Effector memory CD4-positive, alpha-beta T cell (primary cell): Measurements from ENCODE around the gene ZCCHC18.
A peak's percentile ranks its signal among the peaks of the same experiment; 100 is the strongest.

Experiments
- DNase-seq, 3 donors: peaks; one replicate each; pipeline ENCODE4 v3.0.0-alpha.2; 2020
- H3K27ac ChIP-seq: 2 replicates; pipeline ENCODE4 v1.7.0; 2013; ENCODE audit warnings: mild to moderate bottlenecking, low read length, moderate library complexity; ENCODE audit not compliant: insufficient read depth, poor library complexity, severe bottlenecking
- H3K27me3 ChIP-seq: replicated peaks from 2 replicates; pipeline ENCODE4 v1.7.0; 2013; ENCODE audit warnings: mild to moderate bottlenecking, low read length; ENCODE audit not compliant: insufficient read depth, control insufficient read depth, poor library complexity, severe bottlenecking
- H3K36me3 ChIP-seq: 2 replicates; pipeline ENCODE4 v1.7.0; 2013; ENCODE audit warnings: mild to moderate bottlenecking, low read length, moderate library complexity; ENCODE audit not compliant: control insufficient read depth, insufficient read depth
- H3K4me1 ChIP-seq: 2 replicates; pipeline ENCODE4 v1.7.0; 2013; ENCODE audit warnings: low read length, mild to moderate bottlenecking; ENCODE audit not compliant: control insufficient read depth, insufficient read depth, poor library complexity, severe bottlenecking
- H3K4me3 ChIP-seq: 2 replicates; pipeline ENCODE4 v1.7.0; 2013; ENCODE audit warnings: low read length, low read depth, mild to moderate bottlenecking; ENCODE audit not compliant: insufficient read depth, poor library complexity, severe bottlenecking
- H3K9me3 ChIP-seq: 2 replicates; pipeline ENCODE4 v1.7.0; 2013; ENCODE audit warnings: mild to moderate bottlenecking, low read length, moderate library complexity; ENCODE audit not compliant: control insufficient read depth

ZCCHC18 gene

DNA sequence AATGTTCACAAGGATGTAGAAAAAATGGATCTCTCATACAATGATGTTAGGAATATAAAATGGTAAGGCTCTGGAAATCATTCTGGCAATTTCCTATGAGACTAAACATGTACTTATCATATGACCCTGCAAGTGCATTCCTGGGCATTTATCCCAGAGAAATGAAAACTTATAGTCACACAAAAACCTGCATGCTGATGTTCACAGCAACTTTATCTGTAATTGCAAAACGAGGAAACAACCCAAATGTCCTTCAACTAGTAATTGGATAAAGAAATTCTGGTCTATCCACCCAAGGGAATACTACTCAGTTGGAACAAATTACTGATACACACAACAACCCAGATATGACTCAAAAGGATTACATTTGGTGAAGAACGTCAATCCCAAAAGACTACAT lies 14.5 kb downstream of the ZCCHC18 start:
- Histone ChIP-seq H3K36me3 (no peaks in the 10 kb centered on the region), H3K4me1 (peaks cover 3% of the 10 kb centered on the region), H3K27ac (no peak overlapping the region), H3K27me3 (no peaks in the 10 kb centered on the region), H3K4me3 (no peak overlapping the region), H3K9me3 (no peaks in the 10 kb centered on the region)
- DNase-seq, result no peak

DNA sequence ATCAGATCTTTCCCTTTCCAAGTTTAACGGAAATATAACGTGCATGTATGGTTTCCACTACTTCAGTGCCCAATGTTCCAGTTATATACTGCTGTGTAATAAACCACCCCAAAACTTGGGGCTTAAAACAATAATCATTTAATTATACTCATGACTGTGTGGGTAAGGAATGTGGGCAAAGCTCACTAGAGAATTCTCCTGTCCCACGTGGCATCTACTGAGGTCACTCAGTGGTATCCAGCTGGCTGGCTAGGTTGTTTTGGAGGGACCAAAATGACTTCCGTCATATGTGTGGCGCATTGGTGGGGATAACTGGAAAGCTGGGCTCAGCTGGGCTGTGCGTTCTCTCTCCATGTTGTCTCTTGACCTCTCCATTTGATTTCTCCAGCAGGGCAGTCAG lies 18.5 kb downstream of the ZCCHC18 start:
- DNase-seq, result no peak
- Histone ChIP-seq H3K27me3 (no peaks in the 10 kb centered on the region), H3K9me3 (no peaks in the 10 kb centered on the region), H3K27ac (no peak overlapping the region), H3K4me1 (no peaks in the 10 kb centered on the region), H3K36me3 (no peaks in the 10 kb centered on the region), H3K4me3 (no peak overlapping the region)

DNA sequence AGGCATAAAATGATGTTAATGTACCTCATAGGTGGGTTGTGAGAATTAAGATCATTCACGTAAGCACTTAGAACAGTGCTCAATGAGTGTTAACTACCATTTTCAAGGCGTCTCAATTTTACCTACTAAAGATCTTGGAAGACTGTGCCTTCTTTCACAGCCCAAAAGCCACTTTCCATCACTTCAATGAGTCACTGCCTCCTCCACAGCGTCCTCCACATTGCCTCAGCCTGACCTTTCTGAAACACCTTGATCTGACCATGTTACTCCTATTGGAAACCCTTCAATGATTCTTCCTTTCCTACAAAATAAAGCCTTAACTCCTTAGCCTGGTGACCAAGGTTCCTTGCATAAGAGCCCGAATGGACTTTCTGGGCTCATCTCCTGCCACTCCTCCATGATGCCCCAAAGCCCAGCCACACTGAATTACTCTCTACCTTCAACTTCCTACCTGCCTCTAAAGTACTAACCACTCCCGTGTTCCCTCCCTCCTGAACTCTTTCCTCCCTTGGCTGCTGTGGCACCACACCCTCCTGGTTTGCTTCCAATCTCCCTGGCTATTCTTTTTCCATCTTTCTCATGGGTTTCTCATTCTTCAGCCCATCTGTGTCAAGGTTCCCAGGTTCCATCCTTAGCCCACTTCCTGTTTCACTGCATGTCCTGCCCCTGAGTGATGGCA lies 22.4 kb downstream of the ZCCHC18 start:
- H3K36me3 ChIP-seq, result no peaks in the 10 kb centered on the region
- no peak overlapping the region for H3K27ac ChIP-seq
- no peak for DNase-seq
- H3K27me3 ChIP-seq, result no peaks in the 10 kb centered on the region
- H3K4me3 ChIP-seq, result no peak overlapping the region
- H3K9me3 ChIP-seq, result no peaks in the 10 kb centered on the region
- H3K4me1 ChIP-seq, result no peaks in the 10 kb centered on the region

DNA sequence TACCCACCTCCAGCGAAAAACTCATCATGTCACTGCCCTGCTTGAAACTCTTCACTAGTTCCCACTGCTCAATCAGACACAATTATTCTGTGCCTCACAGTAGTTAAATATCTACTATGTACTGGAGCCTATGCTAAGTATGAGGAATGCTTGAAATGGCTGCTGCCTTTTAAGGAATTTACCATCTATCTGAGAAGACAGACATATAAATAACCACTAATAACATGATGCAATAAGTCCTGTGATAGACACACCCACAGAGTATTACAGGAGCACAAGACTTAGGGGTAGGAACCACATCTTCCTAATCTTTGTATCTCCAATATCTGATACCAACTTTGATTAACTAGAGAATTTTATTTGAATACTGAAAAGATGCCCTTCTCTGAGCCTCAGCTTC lies 23.4 kb downstream of the ZCCHC18 start:
- Histone ChIP-seq H3K36me3 (no peaks in the 10 kb centered on the region), H3K9me3 (no peaks in the 10 kb centered on the region), H3K27me3 (no peaks in the 10 kb centered on the region), H3K27ac (no peak overlapping the region), H3K4me1 (no peaks in the 10 kb centered on the region), H3K4me3 (no peak overlapping the region)
- DNase-seq, result no peak

DNA sequence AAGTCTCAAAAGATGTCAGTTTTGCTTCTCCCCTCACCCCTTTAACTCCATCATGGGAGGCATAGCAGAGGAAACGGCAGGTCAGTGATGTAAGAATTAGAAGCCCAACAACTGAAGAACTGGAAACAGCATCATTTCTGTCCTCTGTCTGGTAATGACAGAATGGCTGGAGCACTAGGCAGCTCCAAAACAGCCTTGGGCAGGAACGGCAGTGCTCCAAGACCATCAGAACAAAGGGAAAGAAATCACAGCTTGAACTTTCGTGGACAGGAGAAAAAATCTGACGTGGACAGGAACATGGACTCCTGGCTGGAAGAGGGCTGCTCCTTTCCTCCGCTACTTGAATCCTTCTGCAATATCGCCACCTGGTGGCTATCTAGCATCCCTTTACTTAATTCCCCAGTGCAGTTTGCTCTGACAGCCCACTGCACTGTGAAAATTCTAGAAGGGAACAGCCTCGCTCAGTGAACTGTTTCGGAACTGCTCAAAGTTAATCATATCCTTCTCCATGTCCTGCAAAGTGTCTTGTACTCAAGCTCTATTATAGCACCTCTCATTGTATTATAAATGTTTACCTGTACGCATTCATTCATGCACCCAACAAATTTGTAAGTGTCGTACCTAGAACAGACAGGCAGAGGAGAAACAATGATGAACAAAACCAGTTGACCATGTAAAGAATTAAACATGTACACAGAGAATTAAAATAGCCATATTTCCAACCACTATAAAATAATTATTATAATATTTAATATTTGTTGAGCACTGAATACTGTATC lies 24.1 kb downstream of the ZCCHC18 start:
- no peaks in the 10 kb centered on the region for H3K9me3 ChIP-seq
- DNase-seq, result peak; percentile 18 to 45 (median 19)
- H3K36me3 ChIP-seq, result no peaks in the 10 kb centered on the region
- H3K4me1 ChIP-seq, result no peaks in the 10 kb centered on the region
- H3K4me3 ChIP-seq, result no peak overlapping the region
- no peak overlapping the region for H3K27ac ChIP-seq
- no peaks in the 10 kb centered on the region for H3K27me3 ChIP-seq

DNA sequence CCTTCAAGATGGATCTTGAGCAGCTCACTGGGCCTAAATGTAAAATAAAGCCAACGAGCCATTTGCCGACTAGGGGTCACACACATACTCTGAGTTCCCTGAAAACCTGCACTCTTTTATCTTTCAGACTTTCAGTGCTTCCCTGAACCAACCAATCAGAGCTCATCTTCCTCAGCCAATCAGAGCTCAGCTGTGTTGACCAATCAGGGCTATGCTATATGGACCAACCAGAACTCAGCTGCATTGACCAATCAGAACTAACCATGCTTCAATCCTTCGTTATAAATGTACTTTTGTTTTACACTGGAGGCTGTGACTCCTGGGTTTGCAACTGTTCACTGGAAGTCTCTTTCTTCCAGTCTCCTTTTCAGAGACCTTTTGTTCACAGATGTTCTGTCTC lies 25.2 kb downstream of the ZCCHC18 start:
- H3K36me3 ChIP-seq, result no peaks in the 10 kb centered on the region
- H3K4me1 ChIP-seq, result no peaks in the 10 kb centered on the region
- peak in 1 of 3 donors; percentile 2 for DNase-seq
- H3K27me3 ChIP-seq, result no peaks in the 10 kb centered on the region
- no peak overlapping the region for H3K27ac ChIP-seq
- no peak overlapping the region for H3K4me3 ChIP-seq
- H3K9me3 ChIP-seq, result no peaks in the 10 kb centered on the region

DNA sequence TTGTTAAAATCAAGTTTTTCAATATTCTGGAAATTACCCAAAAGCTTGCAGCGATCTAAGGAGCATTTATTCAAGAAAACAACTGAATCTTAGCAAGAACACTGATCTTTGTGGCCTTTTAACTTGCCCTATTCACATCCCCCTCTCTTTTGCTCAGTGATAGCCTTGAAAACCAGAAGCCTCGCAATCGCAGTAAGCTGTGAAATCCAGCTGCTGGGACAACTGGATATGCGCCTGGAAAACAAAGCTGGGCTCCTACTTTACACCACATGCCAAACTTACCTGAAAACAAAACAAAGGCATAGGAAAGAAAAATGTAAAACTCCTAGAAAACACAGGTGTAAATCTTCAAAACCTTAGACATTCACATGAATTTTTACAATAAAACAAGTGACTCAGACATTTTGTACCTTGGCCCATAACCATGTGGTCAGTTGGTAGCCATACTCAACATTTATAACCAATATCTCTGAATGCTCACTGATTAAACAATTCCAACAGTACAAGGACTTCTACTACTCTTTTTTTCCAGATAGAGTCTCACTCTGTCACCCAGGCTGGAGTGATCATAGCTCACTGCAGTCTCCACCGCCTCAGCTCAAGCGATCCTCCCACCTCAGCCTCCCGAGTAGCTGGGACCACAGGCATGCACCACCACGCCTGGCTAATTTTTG lies 28.9 kb downstream of the ZCCHC18 start:
- Histone ChIP-seq H3K4me3 (no peak overlapping the region), H3K27me3 (no peaks in the 10 kb centered on the region), H3K36me3 (no peaks in the 10 kb centered on the region), H3K4me1 (no peaks in the 10 kb centered on the region), H3K27ac (no peak overlapping the region), H3K9me3 (no peaks in the 10 kb centered on the region)
- DNase-seq, result no peak

DNA sequence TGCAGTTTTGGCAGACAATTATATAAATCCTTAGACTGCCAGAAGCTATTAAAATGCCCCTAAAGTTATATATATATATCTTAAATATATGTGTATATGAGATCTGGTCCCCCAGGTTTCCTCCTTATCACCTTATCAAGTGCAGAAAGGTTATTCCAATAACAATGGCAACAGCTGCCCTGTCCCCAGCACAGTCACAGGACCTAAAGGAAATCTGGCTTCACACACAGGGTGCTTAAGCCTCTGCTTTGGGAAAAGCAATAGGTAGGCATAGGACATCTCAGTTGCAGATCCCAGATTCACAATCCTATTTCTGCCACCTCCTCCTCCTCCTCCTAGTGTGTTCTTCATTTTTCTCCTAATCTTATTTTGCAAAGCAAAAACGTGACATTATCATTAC lies 38.7 kb downstream of the ZCCHC18 start:
- Histone ChIP-seq H3K4me3 (no peak overlapping the region), H3K27ac (no peak overlapping the region), H3K4me1 (no peaks in the 10 kb centered on the region), H3K27me3 (no peaks in the 10 kb centered on the region), H3K9me3 (no peaks in the 10 kb centered on the region), H3K36me3 (no peaks in the 10 kb centered on the region)
- DNase-seq, result no peak

DNA sequence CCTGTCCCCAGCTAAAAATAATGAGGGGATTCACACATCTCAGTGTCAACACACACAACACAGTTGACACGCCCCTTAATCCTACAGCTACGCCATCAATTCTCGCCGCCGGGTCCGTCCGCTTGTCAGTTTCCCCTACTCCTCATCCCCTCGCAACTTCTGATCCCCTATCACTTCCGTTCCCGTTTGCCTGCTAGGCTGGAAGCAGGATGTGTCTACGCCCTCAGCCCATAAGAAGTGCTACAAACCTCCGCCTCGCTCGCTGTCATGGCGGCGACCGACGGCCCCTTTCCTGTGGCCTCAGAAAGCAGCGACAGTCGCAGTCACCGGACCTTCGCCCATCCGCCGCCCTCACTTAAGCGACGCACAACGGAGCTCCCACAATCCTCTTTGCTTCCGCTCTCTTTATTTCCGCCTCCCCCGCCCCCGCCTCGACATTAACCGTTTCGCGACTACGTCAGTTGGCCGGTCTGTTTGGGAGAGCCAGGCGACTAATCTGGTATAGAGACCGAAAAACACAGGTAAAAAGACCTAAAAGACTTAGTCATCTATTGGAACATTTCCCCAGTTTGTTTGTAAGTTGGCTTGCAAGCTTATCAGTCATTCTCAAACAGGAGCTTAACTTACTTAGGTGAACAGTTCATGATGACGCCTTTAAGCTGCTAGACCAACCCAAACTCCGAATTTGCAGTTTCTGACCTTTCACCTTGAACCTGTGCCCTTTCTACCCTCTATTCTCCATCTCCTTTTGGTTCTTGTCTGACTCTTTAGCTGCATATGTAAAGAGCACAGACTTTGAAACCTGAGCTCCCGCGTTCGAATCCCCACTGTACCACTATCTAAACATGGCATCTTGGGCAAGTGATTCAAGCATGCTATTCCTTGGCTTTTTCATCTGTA lies 44.6 kb downstream of the ZCCHC18 start, which contains the start of gene SLC25A53:
SLC25A53 (minus strand) TSS at position 380 of the 900 bp plus-strand sequence. CDS start 51,752 bp downstream, outside the sequence.
- Histone ChIP-seq H3K36me3 (no peaks in the 10 kb centered on the region), H3K27me3 (no peaks in the 10 kb centered on the region), H3K27ac (peak within 1 kb of the TSS; percentile 80), H3K4me1 (no peaks in the 10 kb centered on the region), H3K4me3 (peak within 1 kb of the TSS; percentile 62), H3K9me3 (no peaks in the 10 kb centered on the region)
- DNase-seq, result peak; percentile 60 to 69 (median 65)
